Colonic mucosa (tissue), 4 donors: Measurements from ENCODE around the gene CALHM4. TPM values are rescaled to one million over a fixed set of nuclear protein-coding genes. Genes with fewer than 3 reads are reported as not detected.

Source experiments
- DNase-seq: peaks from one replicate; pipeline ENCODE4 v3.0.0-alpha.2; 2020
- H3K27ac ChIP-seq: fragments of 200-600 bp; one replicate; pipeline ENCODE4 v1.8.0; 2021
- H3K27me3 ChIP-seq: fragments of 200-600 bp; one replicate; pipeline ENCODE4 v1.8.0; 2021
- H3K36me3 ChIP-seq: fragments of 200-600 bp; one replicate; pipeline ENCODE4 v1.8.0; 2021
- H3K4me1 ChIP-seq: fragments of 200-600 bp; one replicate; pipeline ENCODE4 v1.8.0; 2021; ENCODE audit warnings: mild to moderate bottlenecking
- H3K4me3 ChIP-seq: fragments of 200-600 bp; one replicate; pipeline ENCODE4 v1.8.0; 2021
- H3K9ac ChIP-seq, 2 donors: one replicate each; pipeline ENCODE4 v1.7.0; 2013; ENCODE audit warnings: control low read depth in 2 of 2, low read depth in 2 of 2, low read length in 2 of 2
- H3K9me3 ChIP-seq: fragments of 200-600 bp; one replicate; pipeline ENCODE4 v1.8.0; 2021
- CTCF ChIP-seq: fragments of 200-600 bp; IDR thresholded peaks from one replicate; pipeline ENCODE4 v1.8.0; 2022; ENCODE audit warnings: antibody characterized with exemption, mild to moderate bottlenecking
- intact Hi-C: fragments of 100-400 bp; cut with DNase I; formaldehyde crosslinking; loops from one replicate; pipeline ENCODE4 v1.14.1; 2022
- total RNA-seq, 2 donors: library from RNA; stranded (reverse); fragmentation: NEBNext Ultra II Directional in 1 of 2; extraction: Animal tissue kit (Norgen Biotek cat#: 25700) in 1 of 2; gene quantifications; one replicate each; pipeline ENCODE4 v1.2.1, GENCODE V29; 2021
- donor health status: healthy.
- donor health status: DM: no; HTN: no; CAD: no.
- donor health status: DM: no; HTN: no; CAD: no.

Gene CALHM4
- total RNA-seq, 2 donors from 2014 or later = not detected

- H3K9ac ChIP-seq = no peak overlapping the region
- H3K27ac ChIP-seq = no peak overlapping the region
- no peak for DNase-seq
- H3K27me3 ChIP-seq = no peaks in the 10 kb centered on the region
- no peaks in the 10 kb centered on the region for H3K4me1 ChIP-seq
- no peaks in the 10 kb centered on the region for H3K36me3 ChIP-seq
- TF ChIP-seq CTCF = no peak
- no peak overlapping the region for H3K4me3 ChIP-seq
- no peaks in the 10 kb centered on the region for H3K9me3 ChIP-seq
- intact Hi-C loops = no loop called here
Observed at GRCh38 chr6:116562019-116562403, 8.5 kb downstream of the CALHM4 start.

- H3K9me3 ChIP-seq = no peaks in the 10 kb centered on the region
- intact Hi-C loops = no loop called here
- H3K36me3 ChIP-seq = no peaks in the 10 kb centered on the region
- H3K9ac ChIP-seq = no peak overlapping the region
- no peaks in the 10 kb centered on the region for H3K4me1 ChIP-seq
- no peak overlapping the region for H3K4me3 ChIP-seq
- no peak for DNase-seq
- no peaks in the 10 kb centered on the region for H3K27me3 ChIP-seq
- H3K27ac ChIP-seq = no peak overlapping the region
- TF ChIP-seq CTCF = no peak
Observed at GRCh38 chr6:116562614-116563013, 9.1 kb downstream of the CALHM4 start.

- no peaks in the 10 kb centered on the region for H3K9me3 ChIP-seq
- no peaks in the 10 kb centered on the region for H3K27me3 ChIP-seq
- no peak overlapping the region for H3K4me3 ChIP-seq
- no peaks in the 10 kb centered on the region for H3K36me3 ChIP-seq
- DNase-seq = no peak
- intact Hi-C loops = loop anchor here (2.0 kb wide), 1 partner anchor 277 kb away; no protein-coding TSS in a partner anchor
- no peak for TF ChIP-seq CTCF
- no peak overlapping the region for H3K9ac ChIP-seq
- no peaks in the 10 kb centered on the region for H3K4me1 ChIP-seq
- no peak overlapping the region for H3K27ac ChIP-seq
Observed at GRCh38 chr6:116563830-116564229, 10.3 kb downstream of the CALHM4 start.

GRCh38 chr6:116564311-116564710 is 10.8 kb downstream of the CALHM4 start:
- Histone ChIP-seq H3K27me3 (no peaks in the 10 kb centered on the region), H3K9ac (no peak overlapping the region), H3K36me3 (no peaks in the 10 kb centered on the region), H3K27ac (no peak overlapping the region), H3K9me3 (no peaks in the 10 kb centered on the region), H3K4me1 (no peaks in the 10 kb centered on the region), H3K4me3 (no peak overlapping the region)
- intact Hi-C loops = loop anchor here (2.0 kb wide), 1 partner anchor 278 kb away; no protein-coding TSS in a partner anchor
- no peak for TF ChIP-seq CTCF
- DNase-seq = no peak

GRCh38 chr6:116564921-116565872 is 11.6 kb downstream of the CALHM4 start:
- intact Hi-C loops = loop anchor here (2.0 kb wide), 1 partner anchor 278 kb away; no protein-coding TSS in a partner anchor
- no peak for DNase-seq
- Histone ChIP-seq H3K9ac (no peak overlapping the region), H3K36me3 (no peaks in the 10 kb centered on the region), H3K27me3 (no peaks in the 10 kb centered on the region), H3K9me3 (no peaks in the 10 kb centered on the region), H3K4me1 (peaks cover 2% of the 10 kb centered on the region), H3K4me3 (peak overlapping the region; percentile 13), H3K27ac (no peak overlapping the region)
- TF ChIP-seq CTCF = no peak
